Neuronal stem cell (in vitro differentiated cells): Measurements from ENCODE around the gene SLC37A1.

Experiments used
- DNase-seq: peaks from one replicate; pipeline ENCODE4 v3.0.0-alpha.2; 2013; ENCODE audit warnings: low spot score
- H2AFZ ChIP-seq: one replicate; pipeline ENCODE4 v1.6.1; 2013; ENCODE audit warnings: mild to moderate bottlenecking, low read length, inconsistent platforms
- H2AK5ac ChIP-seq: 2 replicates; pipeline ENCODE4 v1.6.1; 2013; ENCODE audit warnings: low read depth, mild to moderate bottlenecking, inconsistent platforms, low read length, moderate library complexity, mixed read lengths
- H2BK120ac ChIP-seq: 2 replicates; pipeline ENCODE4 v1.6.1; 2013; ENCODE audit warnings: low read depth, mild to moderate bottlenecking, inconsistent platforms, low read length, moderate library complexity, mixed read lengths
- H2BK12ac ChIP-seq: one replicate; pipeline ENCODE4 v1.6.1; 2013; ENCODE audit warnings: low read length, inconsistent platforms
- H2BK15ac ChIP-seq: 2 replicates; pipeline ENCODE4 v1.6.1; 2013; ENCODE audit warnings: mild to moderate bottlenecking, low read length, inconsistent platforms, mixed read lengths
- H2BK5ac ChIP-seq: one replicate; pipeline ENCODE4 v1.6.1; 2013; ENCODE audit warnings: inconsistent platforms, mild to moderate bottlenecking, low read length, moderate library complexity
- H3K14ac ChIP-seq: one replicate; pipeline ENCODE4 v1.6.1; 2013; ENCODE audit warnings: low read length, inconsistent platforms
- H3K18ac ChIP-seq: 2 replicates; pipeline ENCODE4 v1.6.1; 2013; ENCODE audit warnings: low read length, inconsistent platforms
- H3K23ac ChIP-seq: 2 replicates; pipeline ENCODE4 v1.6.1; 2013; ENCODE audit warnings: low read depth, mild to moderate bottlenecking, mixed read lengths, low read length, inconsistent platforms; ENCODE audit not compliant: poor library complexity
- H3K27ac ChIP-seq: replicated peaks from 3 replicates; pipeline ENCODE4 v1.5.1; 2013; ENCODE audit warnings: low read length, inconsistent platforms
- H3K27me3 ChIP-seq, 3 experiments: 2 replicates each; pipeline ENCODE4 v1.6.1; 2013; ENCODE audit warnings: low read length in 3 of 3, mild to moderate bottlenecking in 2 of 3, inconsistent platforms in 1 of 3, low read depth in 1 of 3, mixed read lengths in 1 of 3, moderate library complexity in 1 of 3; ENCODE audit not compliant: control insufficient read depth in 3 of 3, insufficient read depth in 3 of 3
- H3K36me3 ChIP-seq, 2 donors: replicated peaks in 1 of 2; 2 replicates each; pipeline ENCODE4 v1.6.1; 2013; ENCODE audit warnings: low read length in 2 of 2; ENCODE audit not compliant: control insufficient read depth in 2 of 2, insufficient read depth in 2 of 2
- H3K4ac ChIP-seq: 2 replicates; pipeline ENCODE4 v1.6.1; 2013; ENCODE audit warnings: inconsistent platforms, mild to moderate bottlenecking, low read length, moderate library complexity
- H3K4me1 ChIP-seq, 2 donors: 1 replicate in 1 of 2; 2 replicates in 1 of 2; pipeline ENCODE4 v1.6.1; 2013; ENCODE audit warnings: low read length in 2 of 2, low read depth in 1 of 2; ENCODE audit not compliant: control insufficient read depth in 2 of 2, insufficient read depth in 1 of 2
- H3K4me2 ChIP-seq: one replicate; pipeline ENCODE4 v1.6.1; 2013; ENCODE audit warnings: mild to moderate bottlenecking, low read length, inconsistent platforms; ENCODE audit not compliant: insufficient read depth, poor library complexity, severe bottlenecking
- H3K4me3 ChIP-seq, 2 donors: 2 replicates each; pipeline ENCODE4 v1.5.1; 2013; ENCODE audit warnings: low read length in 2 of 2, mild to moderate bottlenecking in 2 of 2, inconsistent platforms in 1 of 2, moderate library complexity in 1 of 2
- H3K79me1 ChIP-seq: one replicate; pipeline ENCODE4 v1.6.1; 2013; ENCODE audit warnings: low read depth, mild to moderate bottlenecking, inconsistent platforms, low read length, moderate library complexity
- H3K9ac ChIP-seq: one replicate; pipeline ENCODE4 v1.6.1; 2013; ENCODE audit warnings: mild to moderate bottlenecking, low read depth, low read length, inconsistent platforms; ENCODE audit not compliant: poor library complexity
- H3K9me3 ChIP-seq, 2 donors: replicated peaks in 1 of 2; 2 replicates each; pipeline versions ENCODE3 to v1.6.1; 2013; ENCODE audit warnings: low read length in 2 of 2, mild to moderate bottlenecking in 2 of 2, inconsistent platforms in 1 of 2, low read depth in 1 of 2, mixed read lengths in 1 of 2, moderate library complexity in 1 of 2; ENCODE audit not compliant: control insufficient read depth in 2 of 2, insufficient read depth in 1 of 2
- H4K8ac ChIP-seq: one replicate; pipeline ENCODE4 v1.6.1; 2013; ENCODE audit warnings: low read depth, mild to moderate bottlenecking, inconsistent platforms, low read length, moderate library complexity
- H4K91ac ChIP-seq: one replicate; pipeline ENCODE4 v1.6.1; 2013; ENCODE audit warnings: low read length, low read depth, mild to moderate bottlenecking, inconsistent platforms; ENCODE audit not compliant: poor library complexity
- WGBS, 2 donors: extraction: QIAGEN DNeasy Blood & Tissue Kit; methylation state at CpG; one replicate each; pipeline ENCODE4 v1.1.7; 2013; ENCODE audit warnings: missing lambda C conversion rate in 2 of 2, mixed read lengths in 1 of 2; ENCODE audit not compliant: insufficient read length in 2 of 2, insufficient replicate concordance in 1 of 2; ENCODE audit errors: extremely low coverage in 2 of 2; 5-methylcytosine and 5-hydroxymethylcytosine counted together

Gene SLC37A1

GRCh38 chr21:42548687-42549406 lies 35.2 kb downstream of the SLC37A1 start:
- no CpG with 5 or more reads among the region's 21 CpGs for WGBS, 2 donors
- no peak overlapping the region for H3K4me2 ChIP-seq
- no peak overlapping the region for H3K4ac ChIP-seq
- no peaks in the 10 kb centered on the region for H3K4me1 ChIP-seq
- no peak overlapping the region for H3K14ac ChIP-seq
- no peaks in the 10 kb centered on the region for H3K79me1 ChIP-seq
- no peak overlapping the region for H3K23ac ChIP-seq
- no peak overlapping the region for H4K8ac ChIP-seq
- DNase-seq = no peak
- H2BK15ac ChIP-seq = no peak overlapping the region
- H2AFZ ChIP-seq = no peak overlapping the region
- H3K18ac ChIP-seq = no peak overlapping the region
- H2BK12ac ChIP-seq = no peak overlapping the region
- no peak overlapping the region for H3K9ac ChIP-seq
- no peaks in the 10 kb centered on the region for H3K36me3 ChIP-seq
- H3K4me3 ChIP-seq = no peak overlapping the region
- H2AK5ac ChIP-seq = no peak overlapping the region
- no peak overlapping the region for H2BK120ac ChIP-seq
- H3K9me3 ChIP-seq = no peaks in the 10 kb centered on the region
- no peak overlapping the region for H4K91ac ChIP-seq
- H3K27ac ChIP-seq = no peak overlapping the region
- H3K27me3 ChIP-seq = peaks cover 0 to 10% (median 0%) of the 10 kb centered on the region in 3 experiments
- H2BK5ac ChIP-seq = no peak overlapping the region

GRCh38 chr21:42550817-42551216 lies 37.2 kb downstream of the SLC37A1 start:
- Histone ChIP-seq H2AK5ac (no peak overlapping the region), H2BK12ac (no peak overlapping the region), H3K4me2 (no peak overlapping the region), H2AFZ (no peak overlapping the region), H3K4me3 (no peak overlapping the region), H3K9ac (no peak overlapping the region), H4K8ac (no peak overlapping the region), H4K91ac (no peak overlapping the region), H3K79me1 (no peaks in the 10 kb centered on the region), H3K27ac (no peak overlapping the region), H3K4me1 (no peaks in the 10 kb centered on the region), H3K14ac (no peak overlapping the region), H2BK5ac (no peak overlapping the region), H3K4ac (no peak overlapping the region), H2BK120ac (no peak overlapping the region), H2BK15ac (no peak overlapping the region), H3K36me3 (peaks cover 0 to 3% of the 10 kb centered on the region in 2 donors), H3K23ac (no peak overlapping the region), H3K27me3 (peaks cover 0 to 10% (median 0%) of the 10 kb centered on the region in 3 experiments), H3K18ac (no peak overlapping the region), H3K9me3 (no peaks in the 10 kb centered on the region)
- WGBS, 2 donors = no CpG with 5 or more reads among the region's 3 CpGs
- no peak for DNase-seq

DNA sequence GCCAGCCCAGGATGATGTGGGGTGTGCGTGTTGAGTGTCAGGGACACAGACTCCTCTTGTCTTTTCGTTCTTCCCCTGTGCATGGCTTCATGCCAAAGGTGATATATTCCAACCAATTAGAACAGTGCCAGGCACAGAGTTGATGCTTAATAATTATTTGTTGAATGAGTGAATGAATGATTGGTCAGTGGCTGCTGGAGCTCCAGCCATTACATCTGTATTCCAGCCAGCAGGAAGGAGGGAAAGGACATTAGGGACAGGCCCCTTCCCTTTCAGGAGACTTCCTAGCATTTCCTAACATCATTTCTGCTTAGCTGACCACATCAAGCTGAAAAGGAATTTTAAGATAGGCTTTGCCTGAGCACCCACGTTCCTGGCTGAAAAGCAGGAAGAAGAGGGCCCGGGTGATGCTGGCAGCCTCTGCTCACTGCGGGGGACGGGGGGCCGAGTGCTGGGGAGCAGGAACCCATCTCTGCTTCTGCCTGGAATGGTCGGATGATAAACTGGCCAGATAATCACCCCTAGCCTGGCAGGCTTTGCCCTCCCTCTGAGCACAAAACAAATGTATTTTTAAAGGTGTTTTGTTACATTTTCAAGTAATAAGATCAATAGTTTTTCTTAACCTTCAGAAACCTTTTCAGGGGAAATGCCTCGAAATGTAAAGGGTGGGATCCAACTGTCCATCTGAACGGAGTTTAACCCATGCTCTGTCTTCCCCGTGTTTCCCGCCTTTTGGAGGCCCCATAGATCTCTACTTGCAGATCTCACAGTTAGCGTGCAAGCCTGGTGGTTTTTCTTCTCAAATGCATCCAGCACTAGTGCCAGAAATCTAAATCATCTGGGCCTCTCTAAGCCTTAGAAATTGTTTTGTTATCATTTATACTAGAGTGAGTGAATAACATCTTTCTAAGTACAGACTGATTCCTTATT lies 39.0 kb downstream of the SLC37A1 start:
- Histone ChIP-seq H3K27me3 (peaks cover 0 to 8% (median 0%) of the 10 kb centered on the region in 3 experiments), H3K9me3 (no peaks in the 10 kb centered on the region), H2BK120ac (no peak overlapping the region), H2BK12ac (no peak overlapping the region), H3K4me1 (no peaks in the 10 kb centered on the region), H2AFZ (no peak overlapping the region), H4K91ac (no peak overlapping the region), H3K4ac (no peak overlapping the region), H3K27ac (no peak overlapping the region), H4K8ac (no peak overlapping the region), H3K79me1 (no peaks in the 10 kb centered on the region), H2BK15ac (no peak overlapping the region), H3K4me2 (no peak overlapping the region), H3K14ac (no peak overlapping the region), H3K18ac (no peak overlapping the region), H3K23ac (no peak overlapping the region), H2AK5ac (no peak overlapping the region), H3K4me3 (no peak overlapping the region), H3K9ac (no peak overlapping the region), H3K36me3 (peaks cover 0 to 3% of the 10 kb centered on the region in 2 donors), H2BK5ac (no peak overlapping the region)
- no CpG with 5 or more reads among the region's 13 CpGs for WGBS, 2 donors
- no peak for DNase-seq

GRCh38 chr21:42553435-42553834 lies 39.8 kb downstream of the SLC37A1 start:
- no peak overlapping the region for H3K27ac ChIP-seq
- no peak overlapping the region for H3K4me2 ChIP-seq
- H2BK15ac ChIP-seq = no peak overlapping the region
- WGBS, 2 donors = no CpG with 5 or more reads among the region's 3 CpGs
- no peak overlapping the region for H3K14ac ChIP-seq
- H4K8ac ChIP-seq = no peak overlapping the region
- no peaks in the 10 kb centered on the region for H3K4me1 ChIP-seq
- H3K23ac ChIP-seq = no peak overlapping the region
- H3K9ac ChIP-seq = no peak overlapping the region
- no peaks in the 10 kb centered on the region for H3K9me3 ChIP-seq
- no peak overlapping the region for H2AFZ ChIP-seq
- H2BK12ac ChIP-seq = no peak overlapping the region
- H3K4ac ChIP-seq = no peak overlapping the region
- H2BK5ac ChIP-seq = no peak overlapping the region
- H3K27me3 ChIP-seq = peaks cover 0 to 8% (median 0%) of the 10 kb centered on the region in 3 experiments
- DNase-seq = no peak
- H2AK5ac ChIP-seq = no peak overlapping the region
- no peak overlapping the region for H2BK120ac ChIP-seq
- peaks cover 0 to 3% of the 10 kb centered on the region in 2 donors for H3K36me3 ChIP-seq
- no peak overlapping the region for H3K4me3 ChIP-seq
- no peak overlapping the region for H4K91ac ChIP-seq
- no peaks in the 10 kb centered on the region for H3K79me1 ChIP-seq
- no peak overlapping the region for H3K18ac ChIP-seq
